UCSD-AML1 (cell line): ENCODE results near the gene SLX9.

ENCODE experiments used
- DNase-seq: peaks from one replicate; lab custom pipeline; 2025; ENCODE audit not compliant: unreplicated experiment; lab: John Stamatoyannopoulos, UW

SLX9 gene

GRCh38 chr21:44999972-45000636 is 60.3 kb downstream of the SLX9 start:
- no peak for DNase-seq

- no peak for DNase-seq
Measured at GRCh38 chr21:45000637-45001133, 60.9 kb downstream of the SLX9 start.

GRCh38 chr21:45001134-45002095 is 61.6 kb downstream of the SLX9 start:
- DNase-seq, result no peak

- no peak for DNase-seq
Measured at GRCh38 chr21:45002381-45003204, 62.8 kb downstream of the SLX9 start.

GRCh38 chr21:45003331-45004058 is 63.7 kb downstream of the SLX9 start:
- no peak for DNase-seq

GRCh38 chr21:45004059-45004422 is 64.2 kb downstream of the SLX9 start:
- DNase-seq, result no peak

- DNase-seq, result peak; percentile 32
Measured at GRCh38 chr21:45004481-45005247, 64.8 kb downstream of the SLX9 start.

- DNase-seq, result no peak
Measured at GRCh38 chr21:45006536-45007095, 66.8 kb downstream of the SLX9 start.

- DNase-seq, result no peak
Measured at GRCh38 chr21:45009616-45010015, 69.8 kb downstream of the SLX9 start.

- DNase-seq, result no peak
Measured at GRCh38 chr21:45010096-45010495, 70.3 kb downstream of the SLX9 start.

GRCh38 chr21:45010860-45011259 is 71.0 kb downstream of the SLX9 start:
- no peak for DNase-seq

GRCh38 chr21:45011426-45011825 is 71.6 kb downstream of the SLX9 start:
- no peak for DNase-seq

GRCh38 chr21:45011911-45012661 is 72.3 kb downstream of the SLX9 start:
- no peak for DNase-seq

- no peak for DNase-seq
Measured at GRCh38 chr21:45012662-45013259, 72.9 kb downstream of the SLX9 start.

- DNase-seq, result no peak
Measured at GRCh38 chr21:45013260-45013841, 73.5 kb downstream of the SLX9 start.

- no peak for DNase-seq
Measured at GRCh38 chr21:45014747-45015468, 75.1 kb downstream of the SLX9 start.

GRCh38 chr21:45015469-45015860 is 75.6 kb downstream of the SLX9 start:
- DNase-seq, result no peak
